Fibroblast of mammary gland (primary cell): ENCODE measurements around the gene PRAMEF17.
"Not testable (repeated sequence)": the region's sequence is repeated elsewhere in the genome, so short reads cannot be mapped to it uniquely, and the experiment has no call there.

Experiments used
- DNase-seq: peaks from one replicate; pipeline ENCODE4 v3.0.0-alpha.2; 2010; ENCODE audit warnings: low read depth
- H3K4me3 ChIP-seq: 2 replicates; pipeline ENCODE4 v1.5.1; 2011; ENCODE audit warnings: low read depth, mild to moderate bottlenecking, low read length, moderate library complexity; ENCODE audit not compliant: control insufficient read depth
- TF ChIP-seq, protein P1 (sequence below): conservative IDR thresholded peaks from 2 replicates; pipeline ENCODE4 v1.5.1; 2011; ENCODE audit warnings: low read depth, low read length, inconsistent platforms; ENCODE audit not compliant: control insufficient read depth, insufficient read depth

The PRAMEF17 gene

DNA sequence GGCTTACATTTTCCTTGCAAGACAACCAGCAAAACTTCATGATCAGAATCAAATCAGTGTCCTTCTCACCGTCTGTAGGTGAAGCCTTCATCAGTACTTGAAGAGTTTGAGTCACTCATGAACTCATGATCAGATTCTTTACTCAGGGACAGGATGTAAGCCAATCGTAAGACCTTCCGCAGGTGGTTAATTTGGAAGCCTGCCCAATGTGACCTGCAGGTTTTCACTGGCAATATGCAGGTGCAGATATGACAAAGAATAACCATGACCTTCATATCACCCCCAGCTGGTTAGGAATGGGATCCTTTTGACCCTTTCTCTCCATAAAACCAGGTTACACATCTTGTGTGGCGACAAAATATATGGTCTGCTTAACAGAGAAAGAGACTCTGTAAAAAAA, 18.4 kb downstream of the PRAMEF17 start:
- TF ChIP-seq, protein P1, sequence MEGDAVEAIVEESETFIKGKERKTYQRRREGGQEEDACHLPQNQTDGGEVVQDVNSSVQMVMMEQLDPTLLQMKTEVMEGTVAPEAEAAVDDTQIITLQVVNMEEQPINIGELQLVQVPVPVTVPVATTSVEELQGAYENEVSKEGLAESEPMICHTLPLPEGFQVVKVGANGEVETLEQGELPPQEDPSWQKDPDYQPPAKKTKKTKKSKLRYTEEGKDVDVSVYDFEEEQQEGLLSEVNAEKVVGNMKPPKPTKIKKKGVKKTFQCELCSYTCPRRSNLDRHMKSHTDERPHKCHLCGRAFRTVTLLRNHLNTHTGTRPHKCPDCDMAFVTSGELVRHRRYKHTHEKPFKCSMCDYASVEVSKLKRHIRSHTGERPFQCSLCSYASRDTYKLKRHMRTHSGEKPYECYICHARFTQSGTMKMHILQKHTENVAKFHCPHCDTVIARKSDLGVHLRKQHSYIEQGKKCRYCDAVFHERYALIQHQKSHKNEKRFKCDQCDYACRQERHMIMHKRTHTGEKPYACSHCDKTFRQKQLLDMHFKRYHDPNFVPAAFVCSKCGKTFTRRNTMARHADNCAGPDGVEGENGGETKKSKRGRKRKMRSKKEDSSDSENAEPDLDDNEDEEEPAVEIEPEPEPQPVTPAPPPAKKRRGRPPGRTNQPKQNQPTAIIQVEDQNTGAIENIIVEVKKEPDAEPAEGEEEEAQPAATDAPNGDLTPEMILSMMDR: no peak
- no peak for DNase-seq
- H3K4me3 ChIP-seq: no peak overlapping the region

DNA sequence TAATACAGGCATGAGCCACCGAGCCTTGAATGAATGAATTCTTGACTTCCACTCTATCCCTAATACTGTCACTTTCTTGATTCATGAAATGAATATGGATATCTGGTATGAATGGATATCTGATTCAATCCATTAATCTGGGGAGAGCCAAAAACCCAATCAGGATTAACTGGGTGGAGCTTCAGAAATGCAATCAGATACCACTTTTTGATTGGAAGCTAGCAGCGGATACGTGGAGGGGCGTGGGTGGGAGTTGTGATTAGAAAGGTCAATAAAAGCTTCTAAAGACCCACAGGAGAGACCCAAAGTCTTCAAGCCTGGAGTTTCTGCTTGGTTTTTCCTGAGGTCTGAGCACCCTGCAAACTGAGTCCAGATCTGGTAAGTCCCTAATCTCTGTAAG, 20.7 kb downstream of the PRAMEF17 start, which contains the start of gene PRAMEF20:
Gene PRAMEF20, plus strand, starts transcription at position 301 of the 400 bp plus-strand sequence. CDS start 5,905 bp downstream, outside the sequence.
- not testable (repeated sequence) for DNase-seq, H3K4me3 ChIP-seq

DNA sequence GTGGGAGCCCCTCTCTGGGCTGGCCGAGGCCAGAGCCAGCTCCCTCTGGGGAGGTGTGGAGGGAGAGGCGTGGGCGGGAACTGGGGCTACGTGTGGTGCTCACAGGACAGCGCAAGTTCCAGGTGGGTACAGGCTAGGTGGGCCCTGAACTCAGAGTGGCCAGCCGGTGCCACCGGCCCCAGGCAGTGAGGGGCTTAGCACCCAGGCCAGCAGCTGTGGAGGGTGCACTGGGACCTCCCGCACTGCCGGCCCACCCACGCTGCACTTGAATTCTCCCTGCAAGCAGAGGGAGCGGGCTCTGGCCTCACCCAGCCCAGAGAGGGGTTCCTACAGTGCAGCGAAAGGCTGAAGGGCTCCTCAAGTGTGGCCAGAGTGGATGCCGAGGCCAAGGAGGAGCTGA, 41.1 kb downstream of the PRAMEF17 start:
- DNase-seq: no peak
- TF ChIP-seq, protein P1: no peak
- H3K4me3 ChIP-seq: no peak overlapping the region

DNA sequence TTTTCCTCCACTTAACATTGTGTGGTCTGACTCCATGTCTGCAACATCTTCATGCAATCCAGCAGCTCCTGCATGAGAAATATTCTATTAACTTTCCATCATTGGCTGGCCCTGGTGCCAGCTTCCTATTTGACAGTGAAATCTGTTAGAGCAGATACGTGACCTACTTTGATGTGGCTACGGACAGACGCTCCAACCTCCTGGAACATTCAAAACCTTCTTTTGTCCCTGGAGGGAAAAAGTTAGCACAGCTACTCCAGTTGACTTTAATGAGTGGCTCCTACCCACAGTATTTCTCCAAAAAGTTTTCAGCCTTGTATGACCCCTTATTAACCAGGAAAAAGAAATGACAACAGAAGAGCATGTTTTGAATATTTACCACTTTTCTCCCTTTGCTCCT, 42.8 kb downstream of the PRAMEF17 start:
- no peak for DNase-seq
- H3K4me3 ChIP-seq: no peak overlapping the region
- TF ChIP-seq, protein P1: no peak

DNA sequence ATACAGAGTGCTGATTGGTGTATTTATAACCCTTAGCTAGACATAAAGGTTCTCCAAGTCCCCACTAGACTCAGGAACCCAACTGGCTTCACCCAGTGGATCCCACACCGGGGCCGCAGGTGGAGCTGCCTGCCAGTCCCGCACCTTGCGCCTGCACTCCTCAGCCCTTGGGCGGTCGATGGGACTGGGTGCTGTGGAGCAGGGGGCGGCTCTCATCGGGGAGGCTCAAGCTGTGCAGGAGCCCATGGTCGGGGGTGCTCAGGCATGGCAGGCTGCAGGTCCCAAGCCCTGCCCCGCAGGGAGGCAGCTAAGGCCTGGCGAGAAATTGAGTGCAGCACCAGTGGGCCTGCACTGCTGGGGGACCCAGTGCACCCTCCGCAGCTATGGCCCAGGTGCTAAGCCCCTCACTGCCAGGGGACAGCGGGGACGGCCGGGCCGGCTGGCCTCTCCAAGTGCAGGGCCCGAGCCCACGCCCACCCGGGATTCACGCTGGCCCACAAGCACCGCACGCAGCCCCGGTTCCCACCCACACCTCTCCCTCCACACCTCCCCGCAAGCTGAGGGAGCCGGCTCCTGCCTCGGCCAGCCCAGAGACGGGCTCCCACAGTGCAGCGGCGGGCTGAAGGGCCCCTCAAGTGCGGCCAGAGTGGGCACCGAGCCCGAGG, 44.4 kb downstream of the PRAMEF17 start:
- not testable (repeated sequence) for H3K4me3 ChIP-seq, DNase-seq

DNA sequence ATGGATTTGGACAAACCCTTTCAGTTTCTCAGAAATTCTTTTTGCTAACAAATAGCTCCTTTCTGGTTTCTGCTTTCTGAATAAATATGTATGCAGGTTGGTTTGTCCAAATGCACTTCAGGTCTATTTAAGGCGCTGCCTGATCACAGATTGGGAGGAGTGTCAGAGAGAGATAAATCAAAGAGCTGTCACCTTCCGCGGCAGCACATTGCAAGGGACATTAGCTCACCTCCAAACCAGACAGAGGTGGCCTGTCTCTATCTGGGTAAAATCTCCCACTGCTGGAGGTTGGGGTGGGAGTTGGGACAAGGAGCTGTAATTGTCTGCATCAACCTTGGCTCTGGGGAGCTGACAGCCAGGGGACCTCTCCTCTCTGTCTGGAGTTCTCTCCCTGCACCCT, 46.0 kb downstream of the PRAMEF17 start:
- TF ChIP-seq, protein P1: no peak
- H3K4me3 ChIP-seq: no peak overlapping the region
- DNase-seq: no peak

DNA sequence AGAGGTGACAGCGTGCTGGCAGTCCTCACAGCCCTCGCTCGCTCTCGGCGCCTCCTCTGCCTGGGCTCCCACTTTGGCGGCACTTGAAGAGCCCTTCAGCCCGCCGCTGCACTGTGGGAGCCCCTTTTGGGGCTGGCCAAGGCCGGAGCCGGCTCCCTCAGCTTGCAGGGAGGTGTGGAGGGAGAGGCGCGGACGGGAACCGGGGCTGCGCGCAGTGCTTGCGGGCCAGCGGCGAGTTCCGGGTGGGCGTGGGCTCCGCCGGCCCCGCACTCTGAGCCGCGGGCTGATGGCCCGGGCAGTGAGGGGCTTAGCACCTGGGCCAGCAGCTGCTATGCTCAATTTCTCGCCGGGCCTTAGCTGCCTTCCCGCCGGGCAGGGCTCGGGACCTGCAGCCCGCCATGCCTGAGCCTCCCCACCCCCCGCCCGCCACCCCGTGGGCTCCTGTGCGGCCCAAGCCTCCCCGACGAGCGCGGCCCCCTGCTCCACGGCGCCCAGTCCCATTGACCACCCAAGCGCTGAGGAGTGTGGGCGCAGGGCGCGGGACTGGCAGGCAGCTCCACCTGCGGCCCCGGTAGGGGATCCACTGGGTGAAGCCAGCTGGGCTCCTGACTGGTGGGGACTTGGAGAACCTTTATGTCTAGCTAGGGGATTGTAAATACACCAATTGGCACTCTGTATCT, 49.8 kb downstream of the PRAMEF17 start:
- H3K4me3 ChIP-seq, DNase-seq: not testable (repeated sequence)
